GM21447 (cell line): ENCODE data around the gene FLNC.

Source experiments
- ATAC-seq: cut with Tn5 transposase; IDR thresholded peaks from one replicate; pipeline ENCODE4 v1.9.1; 2021; ENCODE audit not compliant: unreplicated experiment

Gene FLNC

DNA sequence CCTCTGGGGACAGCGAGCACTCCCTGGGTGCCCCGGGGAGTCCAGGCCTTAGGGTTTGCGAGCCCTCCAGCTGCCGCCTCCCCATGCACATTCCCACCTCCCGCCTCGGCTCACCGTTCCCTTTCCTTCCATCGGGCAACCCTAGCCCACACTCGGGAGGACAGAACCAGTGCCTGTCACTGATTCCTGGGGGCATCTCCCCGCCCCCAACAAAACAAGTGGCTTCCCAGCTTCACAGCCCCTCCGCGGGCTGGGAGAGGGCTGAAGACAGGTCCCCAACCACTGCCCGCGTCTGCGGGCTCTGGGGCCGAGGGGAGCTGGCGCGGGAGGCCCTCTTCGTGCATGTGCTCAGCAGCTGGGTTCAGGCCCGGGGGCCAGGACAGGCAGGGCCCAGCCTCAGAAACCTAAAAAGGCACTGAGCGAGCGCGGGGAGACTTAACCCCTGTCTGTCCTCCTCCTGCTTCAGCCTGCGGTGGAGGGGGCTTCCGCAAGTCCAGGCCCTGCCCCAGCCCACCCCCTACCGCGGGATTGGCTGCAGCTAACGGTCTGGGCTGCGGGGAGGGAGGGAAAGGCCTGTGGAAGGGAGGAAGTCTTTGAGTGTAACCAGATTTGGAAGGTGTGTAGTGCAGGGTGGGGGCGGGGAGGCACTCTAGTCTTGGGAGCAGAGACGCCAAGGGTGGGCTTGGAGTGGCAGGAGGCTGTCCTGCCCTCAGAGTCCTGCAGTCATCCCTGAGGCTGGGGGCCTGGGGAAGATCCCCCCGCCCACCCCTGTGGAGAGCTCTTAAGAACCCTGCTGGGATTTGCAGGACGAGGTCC, 1.2 kb downstream of the FLNC start:
- ATAC-seq, result no peak

DNA sequence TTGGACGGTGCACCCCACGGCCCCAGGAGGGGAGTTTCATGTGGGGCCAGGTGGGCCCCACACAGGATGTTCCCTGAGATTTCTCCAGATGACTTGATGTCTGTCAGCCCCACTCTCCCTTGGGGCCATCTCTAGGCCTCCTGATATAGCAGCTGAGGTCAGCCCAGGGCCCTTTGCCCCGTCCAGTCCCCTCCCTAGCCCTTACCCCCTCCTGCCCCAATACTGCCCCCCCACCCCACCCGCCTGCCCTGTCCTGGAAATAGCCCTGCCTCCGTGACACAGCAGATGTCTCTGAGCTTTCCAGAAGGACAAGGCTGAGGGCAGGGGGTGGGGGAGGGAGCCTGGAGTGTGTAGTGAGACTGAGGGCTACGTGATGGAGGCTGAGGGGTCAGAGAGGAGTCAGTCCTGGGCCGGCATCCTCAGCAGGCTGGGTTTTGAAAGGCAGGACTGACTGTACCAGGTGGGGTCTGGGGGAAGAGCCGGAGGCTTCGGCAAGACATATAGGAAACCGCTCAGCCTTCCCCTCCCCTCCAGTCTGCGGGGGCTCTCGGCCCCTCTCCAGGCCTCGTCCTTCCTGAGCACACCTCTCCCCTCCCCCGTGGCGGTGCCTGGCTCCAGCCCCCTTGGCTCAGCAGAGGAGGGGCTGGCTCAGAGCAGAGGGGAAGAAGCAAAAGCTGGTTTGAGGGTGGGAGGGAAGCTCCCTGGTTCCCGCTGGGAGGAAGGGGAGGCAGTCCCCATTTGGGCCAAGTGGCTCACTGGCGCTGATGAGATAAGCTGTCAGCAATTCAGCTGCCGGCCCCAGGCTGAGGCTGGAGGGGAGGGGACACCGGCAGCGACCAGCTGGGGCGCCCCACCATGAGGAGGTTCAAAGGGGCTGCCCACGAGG, 2.0 kb downstream of the FLNC start:
- no peak for ATAC-seq

DNA sequence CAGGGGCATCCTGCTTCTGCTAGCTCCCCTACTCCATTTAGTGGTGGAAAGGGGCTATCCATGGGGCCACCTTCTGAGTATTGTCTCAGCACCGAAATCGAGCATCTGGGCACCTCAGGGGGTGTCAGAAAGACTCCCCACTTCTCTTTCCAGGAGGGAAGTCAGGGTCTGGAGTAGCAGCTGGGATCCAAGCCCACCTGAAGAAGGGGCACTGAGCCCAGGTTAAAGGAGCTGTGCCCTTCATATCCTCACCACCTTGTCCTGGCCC, 2.6 kb downstream of the FLNC start:
- no peak for ATAC-seq

DNA sequence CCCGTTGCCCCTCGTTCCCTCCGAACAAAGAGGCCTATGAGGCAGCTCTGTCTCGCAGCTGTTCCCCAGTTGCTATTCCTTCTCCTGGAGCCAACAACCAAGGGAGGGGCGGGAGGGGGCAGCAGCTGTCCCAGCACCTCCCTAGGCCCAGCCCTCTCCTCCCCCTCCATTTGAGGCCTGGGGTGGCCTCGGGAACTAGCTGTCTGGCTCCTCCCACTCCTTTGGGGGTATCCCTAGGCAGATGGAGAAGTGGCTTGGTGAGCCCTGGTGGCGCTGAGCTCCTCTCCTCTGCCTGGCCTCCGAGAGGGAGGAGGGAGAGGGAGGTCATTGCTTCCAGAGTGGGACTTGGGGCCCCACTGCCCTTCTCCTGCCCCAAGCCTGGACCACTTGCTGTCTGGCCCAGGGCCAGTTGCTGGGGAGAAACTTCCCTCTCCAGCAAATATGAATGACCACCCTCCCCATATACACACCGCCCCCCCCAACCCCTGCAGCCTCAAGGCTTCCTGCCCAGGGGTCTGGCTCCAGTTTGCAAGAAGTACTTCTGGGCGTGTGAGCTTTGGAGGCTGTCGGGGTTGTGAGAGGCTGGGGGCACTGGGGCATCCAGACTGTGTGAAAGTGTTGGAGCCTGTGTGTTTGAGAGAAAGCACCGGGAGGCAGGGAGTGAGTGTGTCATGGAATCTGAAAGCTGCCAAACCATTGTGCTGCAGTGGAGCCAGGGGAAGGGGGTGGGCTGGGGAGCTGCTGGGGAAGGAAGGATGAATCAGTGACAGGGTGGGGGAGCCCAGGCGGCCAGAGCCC, 3.1 kb downstream of the FLNC start:
- no peak for ATAC-seq

DNA sequence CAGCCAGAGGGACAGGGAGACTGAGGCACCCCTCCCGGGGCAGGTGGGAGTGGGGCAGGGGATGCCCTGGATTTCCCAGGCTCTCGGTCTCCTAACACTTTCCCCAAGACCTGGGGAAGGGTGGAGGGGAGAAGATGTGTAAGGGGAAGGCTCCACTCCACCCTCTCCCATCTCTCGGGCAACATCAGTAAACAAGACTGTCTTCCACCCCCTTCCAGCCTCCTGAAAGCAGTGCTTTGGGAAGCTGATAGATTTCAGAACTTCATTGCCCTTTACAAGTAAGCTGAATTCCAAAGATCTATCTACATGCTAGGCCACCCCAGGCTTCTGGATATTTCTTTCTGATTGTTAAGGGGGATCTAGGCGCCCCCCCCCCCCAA, 3.7 kb downstream of the FLNC start:
- no peak for ATAC-seq

DNA sequence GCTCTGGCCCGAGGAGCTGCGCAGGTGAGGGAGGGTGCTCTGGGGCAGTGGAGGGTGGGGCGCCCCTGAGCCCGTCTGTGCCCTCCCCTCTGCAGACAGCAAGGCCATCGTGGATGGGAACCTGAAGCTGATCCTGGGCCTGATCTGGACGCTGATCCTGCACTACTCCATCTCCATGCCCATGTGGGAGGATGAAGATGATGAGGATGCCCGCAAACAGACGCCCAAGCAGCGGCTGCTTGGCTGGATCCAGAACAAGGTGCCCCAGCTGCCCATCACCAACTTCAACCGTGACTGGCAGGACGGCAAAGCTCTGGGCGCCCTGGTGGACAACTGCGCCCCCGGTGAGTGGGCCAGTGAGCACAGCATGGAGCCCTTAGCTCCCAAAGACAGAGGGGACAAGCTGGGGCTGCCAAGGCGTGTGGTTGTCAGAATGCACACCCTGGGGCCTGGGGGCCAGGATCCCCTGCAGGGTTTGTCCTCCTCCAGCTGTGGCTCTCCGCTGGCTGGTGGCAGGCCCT, 5.1 kb downstream of the FLNC start:
- ATAC-seq, result no peak

DNA sequence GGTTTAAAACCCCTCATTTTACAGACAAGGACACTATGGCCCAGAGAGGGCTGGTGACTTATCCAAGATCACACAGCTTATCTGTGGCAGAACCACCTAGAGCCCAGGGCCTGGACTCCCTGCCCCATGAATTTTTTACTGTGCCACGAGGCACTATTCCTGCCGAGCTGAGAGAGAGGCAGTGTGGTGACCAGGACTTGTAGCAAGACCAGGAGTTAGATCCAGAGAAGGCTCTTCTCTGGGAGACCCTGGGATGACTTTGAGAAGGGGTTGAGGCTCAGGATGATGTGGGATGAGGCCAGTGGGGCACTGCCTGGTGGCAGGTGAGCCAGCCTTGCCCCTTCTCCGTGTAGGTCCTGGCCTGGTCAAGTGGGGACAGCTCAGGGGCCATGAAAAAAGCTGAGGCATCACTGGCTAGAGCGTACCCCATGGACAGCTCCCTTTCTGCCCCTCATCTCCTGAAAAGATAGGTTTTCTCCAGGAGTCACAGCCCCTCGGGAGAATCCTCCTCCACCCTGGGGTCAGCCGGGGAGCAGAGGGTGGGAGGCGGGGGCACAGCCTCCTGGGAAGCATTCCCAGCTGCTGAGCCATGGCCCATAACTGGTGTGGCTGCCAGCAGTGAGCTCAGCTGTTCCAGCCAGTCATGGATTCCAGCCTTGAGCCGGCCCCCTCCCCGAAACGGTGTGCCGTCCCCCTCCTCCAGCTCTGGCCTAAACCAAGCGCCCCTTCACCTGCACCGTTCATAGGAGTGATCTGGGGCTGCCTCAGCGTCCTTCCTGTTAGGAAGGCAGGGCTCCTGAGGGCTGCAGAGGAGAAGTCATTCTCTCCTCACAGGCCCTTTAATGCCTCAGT, 5.8 kb downstream of the FLNC start:
- no peak for ATAC-seq

DNA sequence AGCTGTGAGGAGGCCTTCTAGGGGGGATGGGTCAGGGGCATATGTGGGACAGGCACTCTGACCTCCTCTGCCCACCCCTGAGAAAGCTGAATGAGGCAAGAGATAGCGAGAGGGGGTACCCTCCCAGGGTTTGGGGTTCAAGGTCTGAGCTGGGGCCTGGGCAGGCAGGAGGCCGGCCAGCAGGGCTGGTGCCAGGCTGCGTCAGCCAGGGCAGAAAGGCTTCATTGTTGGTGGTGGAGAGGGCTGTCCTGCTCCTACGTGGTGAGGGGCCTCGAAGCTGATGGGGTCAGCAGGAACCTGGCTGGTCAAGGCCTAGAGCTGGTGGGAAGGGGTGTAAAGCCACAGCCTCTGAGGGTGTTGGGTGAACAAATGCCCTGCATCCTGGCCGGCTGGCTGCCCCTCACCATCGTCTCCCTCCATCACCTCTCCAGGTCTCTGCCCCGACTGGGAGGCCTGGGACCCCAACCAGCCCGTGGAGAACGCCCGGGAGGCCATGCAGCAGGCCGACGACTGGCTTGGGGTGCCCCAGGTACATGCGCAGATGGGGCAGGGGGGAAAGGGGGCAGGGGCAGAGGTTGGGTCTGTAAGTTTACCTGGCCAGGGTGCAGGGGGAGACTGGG, 6.6 kb downstream of the FLNC start:
- no peak for ATAC-seq

DNA sequence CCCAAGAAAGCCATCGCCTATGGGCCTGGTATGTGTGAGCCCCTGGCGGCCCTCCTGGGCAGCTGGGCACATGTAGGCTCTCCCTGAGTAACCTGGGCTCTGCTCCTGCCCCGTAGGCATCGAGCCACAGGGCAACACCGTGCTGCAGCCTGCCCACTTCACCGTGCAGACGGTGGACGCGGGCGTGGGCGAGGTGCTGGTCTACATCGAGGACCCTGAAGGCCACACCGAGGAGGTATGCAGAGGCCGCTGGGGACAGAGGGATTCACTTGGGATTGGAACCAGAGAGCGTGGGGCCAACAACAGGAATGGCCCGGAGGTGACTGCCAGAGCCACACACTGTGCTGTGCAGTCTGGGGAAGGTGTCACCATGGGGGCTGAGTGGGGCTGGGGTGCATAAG, 7.3 kb downstream of the FLNC start:
- no peak for ATAC-seq

DNA sequence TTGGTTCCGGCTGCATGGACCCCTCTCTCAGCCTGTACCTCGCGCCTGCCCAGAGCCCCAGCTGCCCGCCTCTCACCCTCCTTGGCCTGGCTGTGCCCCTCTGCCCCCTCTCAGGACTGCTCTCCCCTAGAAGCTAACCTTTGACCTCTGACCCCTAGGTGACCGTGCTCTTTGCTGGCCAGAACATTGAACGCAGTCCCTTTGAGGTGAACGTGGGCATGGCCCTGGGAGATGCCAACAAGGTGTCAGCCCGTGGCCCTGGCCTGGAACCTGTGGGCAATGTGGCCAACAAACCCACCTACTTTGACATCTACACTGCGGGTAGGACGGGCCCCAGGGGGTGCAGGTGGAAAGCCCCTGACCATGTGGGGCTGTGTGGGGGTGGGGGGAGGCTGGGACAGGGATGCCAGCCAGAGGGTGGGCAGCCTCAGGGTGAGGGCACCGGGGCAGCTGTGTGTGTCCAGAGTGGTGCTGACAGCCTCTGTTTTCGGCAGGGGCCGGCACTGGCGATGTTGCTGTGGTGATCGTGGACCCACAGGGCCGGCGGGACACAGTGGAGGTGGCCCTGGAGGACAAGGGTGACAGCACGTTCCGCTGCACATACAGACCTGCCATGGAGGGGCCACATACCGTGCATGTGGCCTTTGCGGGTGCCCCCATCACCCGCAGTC, 8.0 kb downstream of the FLNC start:
- ATAC-seq, result no peak

DNA sequence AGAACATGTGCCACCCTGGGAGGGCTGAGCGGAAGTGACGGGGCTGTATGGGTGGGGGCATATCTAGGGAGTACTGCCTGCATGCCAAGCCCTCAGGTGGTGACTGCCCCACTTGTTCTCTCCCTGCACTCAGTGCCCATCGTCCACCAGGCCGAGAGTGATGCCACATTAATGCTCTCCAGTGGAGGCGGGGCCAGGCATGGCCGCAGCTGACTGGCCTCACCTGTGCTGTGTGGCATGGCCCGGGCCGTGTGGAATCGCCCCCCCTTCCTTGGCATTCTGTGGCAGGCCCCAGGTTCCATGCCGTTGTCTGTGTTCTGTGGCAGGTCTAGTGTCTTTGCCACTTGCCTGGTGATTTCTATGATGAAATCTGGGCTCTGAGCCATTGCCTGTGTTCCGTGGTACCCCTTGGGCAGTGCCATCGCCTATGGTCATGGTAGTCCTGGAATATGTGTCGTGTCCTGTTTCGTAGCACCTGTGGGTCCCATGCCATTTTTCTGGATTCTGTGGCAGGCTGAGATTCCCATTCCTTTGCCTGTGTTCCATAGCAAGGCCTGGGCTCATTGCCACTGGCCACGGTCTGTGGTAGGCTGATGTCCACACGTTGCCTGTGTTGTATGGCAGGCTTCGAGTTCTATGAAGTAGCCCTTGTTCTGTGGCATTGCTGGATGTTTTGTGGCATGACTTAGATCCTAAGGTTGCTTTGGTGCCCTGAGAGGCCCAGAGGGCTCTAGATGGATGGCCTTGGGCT, 8.9 kb downstream of the FLNC start:
- no peak for ATAC-seq

DNA sequence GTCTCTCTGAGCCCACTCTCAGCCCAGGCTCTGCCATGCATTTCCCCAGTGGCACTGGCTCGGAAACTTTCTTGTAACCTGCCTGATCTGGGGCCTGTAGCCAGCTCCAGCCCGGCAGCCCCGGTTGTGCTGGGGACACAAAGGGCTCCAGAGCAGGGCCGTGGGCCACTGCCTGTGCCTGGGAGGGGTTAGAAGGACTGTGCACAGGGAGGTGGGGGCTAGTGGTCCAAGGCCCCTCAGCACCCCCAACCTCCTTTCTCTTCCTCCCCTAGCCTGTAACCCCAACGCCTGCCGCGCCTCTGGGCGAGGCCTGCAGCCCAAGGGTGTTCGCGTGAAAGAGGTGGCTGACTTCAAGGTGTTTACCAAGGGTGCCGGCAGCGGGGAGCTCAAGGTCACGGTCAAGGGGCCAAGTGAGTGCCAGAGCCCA, 9.6 kb downstream of the FLNC start:
- ATAC-seq, result no peak

DNA sequence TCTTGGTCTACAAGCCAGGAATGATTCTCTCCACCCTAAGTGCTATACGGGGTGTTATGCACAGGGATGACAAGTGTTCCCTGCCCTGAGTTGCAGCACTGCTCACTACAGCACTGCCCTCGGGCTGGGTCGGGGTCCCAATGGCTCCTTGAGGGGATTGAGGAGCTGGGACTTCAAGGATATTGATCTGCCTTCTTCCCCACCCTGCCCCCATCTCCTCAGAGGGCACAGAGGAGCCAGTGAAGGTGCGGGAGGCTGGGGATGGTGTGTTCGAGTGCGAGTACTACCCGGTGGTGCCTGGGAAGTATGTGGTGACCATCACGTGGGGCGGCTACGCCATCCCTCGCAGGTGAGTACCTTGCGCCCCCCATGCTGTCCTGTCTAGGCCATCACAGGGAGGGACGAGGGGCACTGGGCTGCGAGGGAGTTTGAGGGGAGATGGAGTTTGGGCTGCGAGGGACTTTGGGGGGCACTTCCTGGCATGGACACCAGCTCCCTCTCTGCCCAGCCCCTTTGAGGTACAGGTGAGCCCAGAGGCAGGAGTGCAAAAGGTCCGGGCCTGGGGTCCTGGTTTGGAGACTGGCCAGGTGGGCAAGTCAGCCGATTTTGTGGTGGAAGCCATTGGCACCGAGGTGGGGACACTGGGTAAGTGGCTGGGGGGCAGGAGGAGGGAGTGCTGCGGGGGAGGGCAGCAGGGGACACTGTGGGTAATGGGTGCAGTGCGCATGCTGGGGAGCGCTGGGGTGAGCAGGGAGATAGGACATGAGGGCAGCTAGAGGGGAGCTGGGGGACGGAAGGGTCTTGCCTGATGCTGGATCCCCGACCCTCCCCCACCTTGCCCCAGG, 10.3 kb downstream of the FLNC start:
- no peak for ATAC-seq

DNA sequence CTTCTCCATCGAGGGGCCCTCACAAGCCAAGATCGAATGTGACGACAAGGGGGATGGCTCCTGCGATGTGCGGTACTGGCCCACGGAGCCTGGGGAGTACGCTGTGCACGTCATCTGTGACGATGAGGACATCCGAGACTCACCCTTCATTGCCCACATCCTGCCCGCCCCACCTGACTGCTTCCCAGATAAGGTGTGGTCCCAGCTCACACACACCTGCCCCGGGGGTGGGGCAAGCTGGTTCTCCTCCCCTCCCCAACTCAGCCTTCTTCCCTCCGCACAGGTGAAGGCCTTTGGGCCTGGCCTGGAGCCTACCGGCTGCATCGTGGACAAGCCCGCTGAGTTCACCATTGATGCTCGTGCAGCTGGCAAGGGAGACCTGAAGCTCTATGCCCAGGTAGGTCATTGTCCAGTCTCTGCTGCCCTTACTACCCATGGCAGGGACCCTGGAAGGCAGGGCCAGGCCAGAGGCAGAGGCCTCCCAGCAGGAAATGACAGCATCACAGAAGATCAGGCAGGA, 11.0 kb downstream of the FLNC start:
- ATAC-seq, result no peak

DNA sequence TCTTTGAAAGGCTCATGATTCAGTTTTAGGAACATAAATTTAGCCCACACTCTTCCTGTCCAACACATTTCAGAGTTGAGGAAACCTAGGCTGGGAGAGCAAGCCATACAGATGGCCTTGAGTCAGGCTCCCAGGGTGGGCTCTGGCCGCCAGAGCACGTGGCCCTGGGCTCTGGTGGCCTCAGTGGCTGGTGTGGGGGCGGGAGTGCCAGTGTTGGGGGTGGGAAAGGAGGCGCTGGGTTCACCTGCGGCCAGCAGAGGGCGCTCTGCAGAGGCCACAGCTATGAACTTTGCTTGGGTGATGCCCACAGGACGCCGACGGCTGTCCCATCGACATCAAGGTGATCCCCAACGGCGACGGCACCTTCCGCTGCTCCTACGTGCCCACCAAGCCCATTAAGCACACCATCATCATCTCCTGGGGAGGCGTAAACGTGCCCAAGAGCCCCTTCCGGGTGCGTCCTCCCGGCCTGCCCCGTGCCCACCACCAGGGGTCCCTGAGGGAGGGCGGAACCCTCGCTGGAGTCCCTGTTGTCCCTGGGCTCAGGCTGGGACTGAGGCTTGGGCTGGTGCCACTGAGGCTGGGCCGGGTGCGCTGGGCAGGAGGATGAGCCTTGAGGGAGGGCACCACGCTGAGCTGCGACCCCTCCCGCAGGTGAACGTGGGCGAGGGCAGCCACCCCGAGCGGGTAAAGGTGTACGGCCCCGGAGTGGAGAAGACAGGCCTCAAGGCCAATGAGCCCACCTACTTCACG, 11.9 kb downstream of the FLNC start:
- no peak for ATAC-seq

DNA sequence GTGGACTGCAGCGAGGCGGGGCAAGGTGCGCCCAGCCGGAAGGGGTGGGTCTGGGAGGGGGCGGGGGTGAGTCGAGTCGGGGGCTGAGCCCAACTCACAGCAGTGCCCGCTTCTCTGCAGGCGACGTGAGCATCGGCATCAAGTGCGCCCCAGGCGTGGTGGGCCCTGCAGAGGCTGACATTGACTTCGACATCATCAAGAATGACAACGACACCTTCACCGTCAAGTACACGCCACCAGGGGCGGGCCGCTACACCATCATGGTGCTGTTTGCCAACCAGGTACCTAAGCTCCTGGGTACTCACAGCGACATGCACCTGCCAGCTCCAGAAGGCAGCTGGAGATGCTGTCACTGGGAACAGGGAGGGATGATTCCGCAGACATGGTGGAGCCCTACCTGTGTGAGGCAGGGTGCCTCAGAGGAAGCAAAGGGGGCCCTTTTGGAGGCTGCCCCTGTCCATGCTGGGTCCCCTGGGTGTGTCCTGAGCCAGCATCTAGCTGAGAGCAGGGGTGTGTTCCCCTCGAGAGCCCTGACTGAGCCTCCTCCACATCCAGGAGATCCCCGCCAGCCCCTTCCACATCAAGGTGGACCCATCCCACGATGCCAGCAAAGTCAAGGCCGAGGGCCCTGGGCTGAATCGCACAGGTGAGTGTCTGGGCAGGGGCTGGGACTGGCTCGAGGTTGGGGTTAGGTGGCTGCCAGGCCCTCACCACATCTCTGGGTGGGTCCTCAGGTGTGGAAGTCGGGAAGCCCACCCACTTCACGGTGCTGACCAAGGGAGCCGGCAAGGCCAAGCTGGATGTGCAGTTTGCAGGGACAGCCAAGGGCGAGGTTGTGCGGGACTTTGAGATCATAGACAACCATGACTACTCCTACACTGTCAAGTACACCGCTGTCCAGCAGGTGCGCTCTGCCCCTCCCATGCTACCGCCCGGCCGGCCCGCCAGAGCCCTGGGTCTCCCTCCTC, 12.8 kb downstream of the FLNC start:
- ATAC-seq, result no peak
